Measurements from ENCODE around the gene CACNA1F. TPM values are rescaled to one million over a fixed set of nuclear protein-coding genes. Genes with fewer than 3 reads are reported as not detected.
"Not testable (repeated sequence)": the region's sequence is repeated elsewhere in the genome, so short reads cannot be mapped to it uniquely, and the experiment has no call there.

CACNA1F gene
- total RNA-seq, 2 donors from 2014 or later = 1.0 TPM

DNA sequence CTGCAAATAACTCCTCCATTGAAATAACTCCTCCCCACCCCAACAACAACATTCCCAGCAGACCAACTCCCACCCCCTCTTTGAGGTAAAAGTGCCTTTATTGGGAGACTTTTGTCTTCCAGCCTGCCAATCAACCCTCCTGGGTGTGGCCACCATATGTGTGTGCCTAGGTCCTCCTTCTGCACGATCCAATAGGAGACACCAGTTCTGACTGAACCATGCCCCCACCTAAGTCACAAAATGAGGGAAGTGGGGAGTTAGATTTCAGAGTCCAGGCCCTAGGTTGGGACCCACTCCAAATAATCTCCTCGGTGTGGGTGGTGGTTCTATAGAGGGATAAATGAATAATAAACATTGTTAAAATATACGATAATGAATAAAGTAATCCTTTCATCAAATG is 58.4 kb downstream of the CACNA1F start:
- no peaks in the 10 kb centered on the region for H3K36me3 ChIP-seq
- H3K9ac ChIP-seq (ENCODE audit: low read depth in 2 of 2, low read length in 2 of 2) = no peak overlapping the region
- DNase-seq = no peak
- H3K4me3 ChIP-seq = no peak overlapping the region
- TF ChIP-seq, protein P1, sequence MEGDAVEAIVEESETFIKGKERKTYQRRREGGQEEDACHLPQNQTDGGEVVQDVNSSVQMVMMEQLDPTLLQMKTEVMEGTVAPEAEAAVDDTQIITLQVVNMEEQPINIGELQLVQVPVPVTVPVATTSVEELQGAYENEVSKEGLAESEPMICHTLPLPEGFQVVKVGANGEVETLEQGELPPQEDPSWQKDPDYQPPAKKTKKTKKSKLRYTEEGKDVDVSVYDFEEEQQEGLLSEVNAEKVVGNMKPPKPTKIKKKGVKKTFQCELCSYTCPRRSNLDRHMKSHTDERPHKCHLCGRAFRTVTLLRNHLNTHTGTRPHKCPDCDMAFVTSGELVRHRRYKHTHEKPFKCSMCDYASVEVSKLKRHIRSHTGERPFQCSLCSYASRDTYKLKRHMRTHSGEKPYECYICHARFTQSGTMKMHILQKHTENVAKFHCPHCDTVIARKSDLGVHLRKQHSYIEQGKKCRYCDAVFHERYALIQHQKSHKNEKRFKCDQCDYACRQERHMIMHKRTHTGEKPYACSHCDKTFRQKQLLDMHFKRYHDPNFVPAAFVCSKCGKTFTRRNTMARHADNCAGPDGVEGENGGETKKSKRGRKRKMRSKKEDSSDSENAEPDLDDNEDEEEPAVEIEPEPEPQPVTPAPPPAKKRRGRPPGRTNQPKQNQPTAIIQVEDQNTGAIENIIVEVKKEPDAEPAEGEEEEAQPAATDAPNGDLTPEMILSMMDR (IDR thresholded peaks at IDR 0.05) = no peak
- intact Hi-C loops (cut with DNase I) = no loop called here
- H3K27me3 ChIP-seq = no peaks in the 10 kb centered on the region
- no peaks in the 10 kb centered on the region for H3K9me3 ChIP-seq
- no peaks in the 10 kb centered on the region for H3K4me1 ChIP-seq
- no peak overlapping the region for H3K27ac ChIP-seq

DNA sequence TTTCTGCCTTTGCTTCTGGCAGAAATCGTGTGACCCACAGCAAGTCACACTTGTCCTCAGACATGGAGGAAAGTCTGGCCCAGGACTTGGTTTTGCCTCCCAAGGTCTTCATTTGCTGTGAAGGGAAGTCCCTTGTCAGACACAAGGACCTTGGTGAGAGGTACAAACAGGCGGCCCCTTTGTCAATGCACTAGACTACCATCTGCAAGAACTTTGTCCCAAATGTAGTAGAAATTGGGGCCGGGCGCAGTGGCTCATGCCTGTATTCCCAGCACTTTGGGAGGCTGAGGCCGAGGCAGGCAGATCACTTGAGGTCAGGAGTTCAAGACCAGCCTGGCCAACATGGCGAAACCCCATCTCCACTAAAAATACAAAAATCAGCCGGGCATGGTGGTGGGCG is 59.6 kb downstream of the CACNA1F start:
- H3K9ac ChIP-seq (ENCODE audit: low read depth in 2 of 2, low read length in 2 of 2); DNase-seq; H3K9me3 ChIP-seq; H3K36me3 ChIP-seq; H3K27me3 ChIP-seq; H3K27ac ChIP-seq; H3K4me3 ChIP-seq; intact Hi-C loops (cut with DNase I); H3K4me1 ChIP-seq: not testable (repeated sequence)

DNA sequence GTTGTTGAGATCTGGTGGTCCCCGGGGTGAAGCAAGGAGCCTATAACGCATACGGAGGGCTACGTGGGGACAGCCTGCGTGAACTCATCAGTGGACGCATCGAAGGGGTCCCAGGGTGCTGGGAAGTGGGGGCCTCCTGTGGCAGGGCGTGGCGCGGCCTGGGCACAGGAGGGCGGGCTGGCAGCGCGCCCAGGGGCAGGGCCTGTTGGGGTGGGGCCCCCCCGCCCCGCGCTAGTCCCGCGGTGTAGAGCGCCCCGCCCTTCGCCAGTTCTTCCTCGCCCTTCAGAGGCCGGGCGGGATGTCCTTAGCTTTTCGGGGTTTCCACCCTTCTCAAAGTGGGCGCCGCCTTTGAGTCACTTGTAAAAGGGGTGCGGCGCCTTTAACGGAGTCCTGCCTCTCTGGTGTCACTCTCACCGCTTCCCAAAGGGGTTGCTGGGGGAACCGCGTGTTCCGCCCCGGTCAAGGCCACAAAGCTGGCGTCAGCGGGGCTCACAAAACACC is 60.8 kb downstream of the CACNA1F start:
- TF ChIP-seq, protein P1 (IDR thresholded peaks at IDR 0.05) = no peak
- Histone ChIP-seq H3K36me3 (no peaks in the 10 kb centered on the region), H3K27me3 (no peaks in the 10 kb centered on the region), H3K9me3 (no peaks in the 10 kb centered on the region), H3K9ac (ENCODE audit: low read depth in 2 of 2, low read length in 2 of 2) (peak overlapping the region; percentile 60 to 86), H3K4me3 (peak overlapping the region; percentile 60), H3K4me1 (no peaks in the 10 kb centered on the region), H3K27ac (peak overlapping the region; percentile 85)
- intact Hi-C loops (cut with DNase I) = no loop called here
- DNase-seq = peak; percentile 85

DNA sequence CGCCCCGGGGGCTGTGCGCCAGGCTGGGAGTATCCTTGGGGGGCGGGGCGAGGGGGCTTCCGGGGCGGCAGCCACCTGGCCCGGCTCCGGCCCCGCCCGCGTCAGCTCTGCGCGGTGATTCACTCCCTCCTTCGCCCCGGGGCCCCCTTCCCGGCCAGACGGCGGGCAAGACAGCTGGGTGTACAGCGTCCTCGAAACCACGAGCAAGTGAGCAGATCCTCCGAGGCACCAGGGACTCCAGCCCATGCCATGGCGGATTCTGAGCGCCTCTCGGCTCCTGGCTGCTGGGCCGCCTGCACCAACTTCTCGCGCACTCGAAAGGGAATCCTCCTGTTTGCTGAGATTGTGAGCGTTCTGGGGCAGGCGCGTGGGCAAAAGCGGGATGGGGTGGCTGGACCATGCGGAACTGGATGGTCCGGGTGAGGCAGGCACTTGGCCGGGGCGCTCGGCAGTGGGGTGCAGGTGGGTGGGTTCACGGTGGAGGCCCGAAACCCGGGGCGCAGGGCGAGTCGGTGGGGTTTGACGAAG is 61.3 kb downstream of the CACNA1F start, which contains the start of gene PLP2:
Gene PLP2, plus strand, starts transcription at position 147 of the 528 bp plus-strand sequence. Its CDS starts 103 bp downstream, at position 250.
- H3K4me3 ChIP-seq = peak within 1 kb of the TSS; percentile 60
- no peaks in the 10 kb centered on the region for H3K9me3 ChIP-seq
- no peaks in the 10 kb centered on the region for H3K27me3 ChIP-seq
- H3K27ac ChIP-seq = peak within 1 kb of the TSS; percentile 85
- TF ChIP-seq, protein P1 (IDR thresholded peaks at IDR 0.05) = no peak
- H3K9ac ChIP-seq (ENCODE audit: low read depth in 2 of 2, low read length in 2 of 2) = peak within 1 kb of the TSS; percentile 60 to 86
- no peaks in the 10 kb centered on the region for H3K36me3 ChIP-seq
- no peaks in the 10 kb centered on the region for H3K4me1 ChIP-seq
- intact Hi-C loops (cut with DNase I) = no loop called here
- peak; percentile 60 for DNase-seq

DNA sequence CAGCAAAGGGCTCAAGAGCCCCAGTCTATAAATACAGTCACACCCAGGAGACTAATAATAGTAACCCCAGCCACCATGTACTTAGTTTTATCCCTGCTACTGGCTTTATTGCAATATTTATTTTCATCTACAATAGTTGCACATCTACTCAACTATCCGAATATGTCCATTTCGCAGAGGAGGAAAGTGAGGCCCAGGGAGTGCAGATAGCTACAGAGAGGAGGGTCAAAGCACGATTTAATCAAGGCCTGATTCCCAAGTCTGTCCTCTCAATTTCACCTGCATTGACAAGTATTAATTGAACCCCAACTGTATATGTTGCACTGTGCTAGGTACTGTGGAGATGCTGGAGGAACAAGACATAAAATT is 65.4 kb downstream of the CACNA1F start:
- DNase-seq = no peak
- H3K4me3 ChIP-seq = peak overlapping the region; percentile 25
- peak overlapping the region; percentile 91 for H3K27ac ChIP-seq
- H3K4me1 ChIP-seq = no peaks in the 10 kb centered on the region
- H3K36me3 ChIP-seq = no peaks in the 10 kb centered on the region
- no peaks in the 10 kb centered on the region for H3K9me3 ChIP-seq
- intact Hi-C loops (cut with DNase I) = no loop called here
- no peaks in the 10 kb centered on the region for H3K27me3 ChIP-seq
- TF ChIP-seq, protein P1 (IDR thresholded peaks at IDR 0.05) = no peak
- peak overlapping the region in 1 of 2 donors; percentile 81 for H3K9ac ChIP-seq (ENCODE audit: low read depth in 2 of 2, low read length in 2 of 2)

DNA sequence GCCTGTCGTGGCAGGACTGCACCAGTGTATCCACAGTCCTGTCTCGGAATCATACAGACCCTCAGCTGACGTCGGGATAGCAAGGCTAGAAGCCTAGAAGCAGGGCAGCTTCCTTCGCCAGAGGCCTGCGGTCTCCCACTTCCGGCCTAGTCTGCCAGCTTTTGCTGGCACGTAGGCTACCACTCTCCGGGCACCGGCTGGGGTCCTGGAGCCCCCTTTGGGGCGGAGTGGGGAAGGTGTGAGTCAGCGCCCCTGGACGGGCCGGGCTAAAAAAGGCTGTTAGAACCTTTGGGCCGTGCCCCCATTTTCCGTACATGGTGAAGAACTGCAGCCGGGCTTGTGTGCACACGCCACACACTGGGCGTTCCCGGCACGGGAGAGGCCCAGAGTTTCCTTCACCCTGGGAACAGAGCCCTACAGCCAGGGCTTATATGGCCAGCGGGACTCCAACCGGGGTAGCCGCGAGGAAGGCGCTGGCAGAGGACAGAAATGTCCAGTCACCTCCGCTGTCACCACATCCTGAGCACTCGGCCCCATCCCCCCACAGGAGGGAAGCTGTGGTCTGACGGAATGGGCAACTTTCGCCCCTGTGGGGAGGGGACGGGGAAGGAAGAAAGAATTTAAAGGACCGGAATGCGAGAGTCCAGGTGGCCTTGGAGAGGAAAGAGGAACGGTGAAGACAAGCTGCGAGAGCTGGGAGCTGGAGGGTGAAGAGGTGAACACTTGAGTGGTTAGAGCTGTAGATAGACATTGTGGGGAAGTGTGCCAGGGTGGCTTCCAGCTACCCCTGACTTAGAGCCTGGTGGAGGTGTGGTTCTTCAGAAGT is 66.0 kb downstream of the CACNA1F start:
- peak; percentile 66 for DNase-seq
- Histone ChIP-seq H3K27ac (peak overlapping the region; percentile 91), H3K4me1 (no peaks in the 10 kb centered on the region), H3K27me3 (no peaks in the 10 kb centered on the region), H3K9ac (ENCODE audit: low read depth in 2 of 2, low read length in 2 of 2) (peak overlapping the region; percentile 70 to 81), H3K4me3 (peak overlapping the region; percentile 25), H3K36me3 (no peaks in the 10 kb centered on the region), H3K9me3 (no peaks in the 10 kb centered on the region)
- TF ChIP-seq, protein P1 (IDR thresholded peaks at IDR 0.05) = no peak
- intact Hi-C loops (cut with DNase I) = no loop called here

Data from colonic mucosa (tissue), 4 donors.